ENCODE measurements around the gene TP73.

DNA sequence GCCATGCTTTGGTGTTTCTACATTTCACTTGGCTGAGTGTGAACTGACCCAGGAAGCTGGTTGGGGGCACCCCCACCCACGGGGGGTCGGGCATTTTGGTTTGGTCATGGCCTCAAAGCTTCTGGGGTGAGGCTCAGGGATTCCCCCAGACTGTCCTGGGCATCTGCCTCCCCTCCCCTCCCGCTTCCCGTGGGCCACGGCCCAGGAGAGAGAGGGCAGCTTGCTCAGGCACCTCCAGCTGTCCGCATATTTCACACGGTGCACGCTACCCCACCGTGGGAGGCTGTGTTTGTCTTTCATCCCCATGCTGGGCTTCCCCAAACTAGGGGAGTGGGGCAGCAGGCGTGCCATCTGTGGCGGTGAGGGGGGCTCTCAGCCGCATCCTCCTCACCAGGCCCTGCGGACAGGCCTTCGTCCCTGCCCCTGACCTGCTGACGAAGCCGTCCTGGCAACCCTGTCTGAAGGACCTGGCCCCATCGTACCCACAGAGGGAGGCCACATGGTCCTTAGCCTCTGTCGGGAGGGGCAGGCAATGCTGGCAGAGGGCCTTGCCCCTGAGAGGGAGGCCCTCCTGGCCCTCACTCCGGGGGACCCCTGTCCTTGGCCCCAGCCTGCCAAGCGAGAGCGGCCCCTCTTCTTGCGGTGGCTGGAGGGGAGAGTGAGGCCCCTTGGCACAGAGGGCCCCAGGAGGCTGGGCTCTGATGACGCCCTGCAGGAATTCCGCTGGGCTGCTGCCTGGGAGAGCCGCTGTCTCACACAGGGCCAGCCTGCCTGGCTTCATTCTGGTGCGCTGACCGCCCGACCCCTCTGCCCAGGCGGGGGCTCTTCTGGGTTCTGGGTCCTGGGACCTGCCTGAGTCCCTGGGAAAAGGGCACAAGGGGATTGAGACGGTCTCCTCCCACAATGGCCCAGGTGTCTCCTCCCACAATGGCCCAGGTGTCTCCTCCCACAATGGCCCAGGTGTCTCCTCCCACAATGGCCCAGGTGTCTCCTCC is 22.1 kb downstream of the TP73 start:
- TF ChIP-seq FOXM1 (IDR thresholded peaks at IDR 0.05; ENCODE audit: borderline replicate concordance) (no peak), TARDBP (IDR thresholded peaks at IDR 0.05) (no peak), CTBP1 (IDR thresholded peaks at IDR 0.05; ENCODE audit: borderline replicate concordance) (no peak), BHLHE40 (IDR thresholded peaks at IDR 0.05; ENCODE audit: borderline replicate concordance) (no peak), SUZ12 (IDR thresholded peaks at IDR 0.05) (no peak), SP1 (IDR thresholded peaks at IDR 0.05) (no peak), ZNF384 (IDR thresholded peaks at IDR 0.05) (no peak), ELF4 (IDR thresholded peaks at IDR 0.05) (no peak), ARNT (IDR thresholded peaks at IDR 0.05) (no peak)
- TF ChIP-seq, protein P1, sequence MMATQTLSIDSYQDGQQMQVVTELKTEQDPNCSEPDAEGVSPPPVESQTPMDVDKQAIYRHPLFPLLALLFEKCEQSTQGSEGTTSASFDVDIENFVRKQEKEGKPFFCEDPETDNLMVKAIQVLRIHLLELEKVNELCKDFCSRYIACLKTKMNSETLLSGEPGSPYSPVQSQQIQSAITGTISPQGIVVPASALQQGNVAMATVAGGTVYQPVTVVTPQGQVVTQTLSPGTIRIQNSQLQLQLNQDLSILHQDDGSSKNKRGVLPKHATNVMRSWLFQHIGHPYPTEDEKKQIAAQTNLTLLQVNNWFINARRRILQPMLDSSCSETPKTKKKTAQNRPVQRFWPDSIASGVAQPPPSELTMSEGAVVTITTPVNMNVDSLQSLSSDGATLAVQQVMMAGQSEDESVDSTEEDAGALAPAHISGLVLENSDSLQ (IDR thresholded peaks at IDR 0.05), result no peak

Measured in HEK293T (cell line).